Measurements from ENCODE around the gene DCC. TPM values are rescaled to one million over a fixed set of nuclear protein-coding genes. Genes with fewer than 3 reads are reported as not detected.

DCC gene
- total and polyA plus RNA-seq, 9 of the 15 experiments (the other 6 are each of a cell fraction or from before 2014, with no cell fraction given): not detected

DNA sequence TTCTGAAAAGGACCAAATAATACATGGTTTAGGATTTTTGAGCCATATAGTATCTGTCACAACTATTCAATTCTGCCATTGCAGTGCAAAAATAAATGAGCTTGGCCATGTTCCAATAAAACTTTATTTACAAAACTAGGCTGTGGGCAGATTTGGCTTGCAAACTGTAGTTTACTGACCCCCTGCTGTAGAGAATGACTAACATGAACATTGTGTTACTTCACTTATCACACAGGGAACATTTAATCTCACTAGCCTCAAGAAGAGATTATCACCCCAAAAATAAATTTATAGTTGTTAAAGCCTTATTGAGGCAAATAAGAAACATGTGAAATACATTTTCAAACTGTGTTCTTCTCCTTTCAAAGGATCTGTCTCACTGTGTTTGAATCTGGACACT, 1118.3 kb downstream of the DCC start:
- H3K4me1 ChIP-seq (replicated peaks in 1 of 2; ENCODE audit: control insufficient read depth in 2 of 2, insufficient read depth in 2 of 2, low read length in 2 of 2): no peaks in the 10 kb centered on the region

More for the DNA sequence above, 1118.3 kb downstream of the DCC start:
- Histone ChIP-seq H3K9me1 (ENCODE audit: control insufficient read depth, insufficient read depth, low read length) (no peaks in the 10 kb centered on the region), H3K4me2 (ENCODE audit: insufficient read depth, low read length) (no peak overlapping the region), H3K9me3 (replicated peaks; ENCODE audit: control insufficient read depth, insufficient read depth, low read depth, low read length) (no peaks in the 10 kb centered on the region), H4K20me1 (replicated peaks; ENCODE audit: control insufficient read depth, insufficient read depth, low read length) (no peaks in the 10 kb centered on the region), H3K36me3 (ENCODE audit: control insufficient read depth, insufficient read depth, low read length) (no peaks in the 10 kb centered on the region), H2AFZ (ENCODE audit: low read depth, low read length) (no peak overlapping the region), H3K27me3 (ENCODE audit: control insufficient read depth in 2 of 2, insufficient read depth in 2 of 2, low read length in 2 of 2) (no peaks in the 10 kb centered on the region), H3K27ac (ENCODE audit: extremely low read depth, low read depth, low read length) (no peak overlapping the region), H3K4me3 (no peak overlapping the region), H3K9ac (ENCODE audit: insufficient read depth in 1 of 2, low read depth in 2 of 2, low read length in 2 of 2) (no peak overlapping the region), H3K79me2 (ENCODE audit: control insufficient read depth, insufficient read depth, low read length) (no peaks in the 10 kb centered on the region)
- no peak for TF ChIP-seq HNRNPK (IDR thresholded peaks at IDR 0.05; ENCODE audit: low read depth, low read length, poor library complexity, severe bottlenecking)
- no peak for TF ChIP-seq CHD4 (IDR thresholded peaks at IDR 0.05; ENCODE audit: insufficient read depth, insufficient replicate concordance, low read depth, low read length, poor library complexity, severe bottlenecking)
- no peak for TF ChIP-seq SAP30 (IDR thresholded peaks at IDR 0.05; ENCODE audit: borderline replicate concordance, insufficient read depth, low read depth, low read length, poor library complexity, severe bottlenecking)
- TF ChIP-seq JUNB (CRISPR knock-in tag; conservative IDR thresholded peaks at IDR 0.05): no peak
- TF ChIP-seq ZNF76 (CRISPR knock-in tag; IDR thresholded peaks at IDR 0.05; ENCODE audit: borderline replicate concordance): no peak
- TF ChIP-seq TCF3 (CRISPR knock-in tag; IDR thresholded peaks at IDR 0.05): no peak
- TF ChIP-seq, protein P1, sequence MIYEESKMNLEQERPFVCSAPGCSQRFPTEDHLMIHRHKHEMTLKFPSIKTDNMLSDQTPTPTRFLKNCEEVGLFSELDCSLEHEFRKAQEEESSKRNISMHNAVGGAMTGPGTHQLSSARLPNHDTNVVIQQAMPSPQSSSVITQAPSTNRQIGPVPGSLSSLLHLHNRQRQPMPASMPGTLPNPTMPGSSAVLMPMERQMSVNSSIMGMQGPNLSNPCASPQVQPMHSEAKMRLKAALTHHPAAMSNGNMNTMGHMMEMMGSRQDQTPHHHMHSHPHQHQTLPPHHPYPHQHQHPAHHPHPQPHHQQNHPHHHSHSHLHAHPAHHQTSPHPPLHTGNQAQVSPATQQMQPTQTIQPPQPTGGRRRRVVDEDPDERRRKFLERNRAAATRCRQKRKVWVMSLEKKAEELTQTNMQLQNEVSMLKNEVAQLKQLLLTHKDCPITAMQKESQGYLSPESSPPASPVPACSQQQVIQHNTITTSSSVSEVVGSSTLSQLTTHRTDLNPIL (CRISPR knock-in tag; IDR thresholded peaks at IDR 0.05): no peak
- TF ChIP-seq, protein P2, sequence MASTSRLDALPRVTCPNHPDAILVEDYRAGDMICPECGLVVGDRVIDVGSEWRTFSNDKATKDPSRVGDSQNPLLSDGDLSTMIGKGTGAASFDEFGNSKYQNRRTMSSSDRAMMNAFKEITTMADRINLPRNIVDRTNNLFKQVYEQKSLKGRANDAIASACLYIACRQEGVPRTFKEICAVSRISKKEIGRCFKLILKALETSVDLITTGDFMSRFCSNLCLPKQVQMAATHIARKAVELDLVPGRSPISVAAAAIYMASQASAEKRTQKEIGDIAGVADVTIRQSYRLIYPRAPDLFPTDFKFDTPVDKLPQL (IDR thresholded peaks at IDR 0.05; ENCODE audit: extremely low read depth, insufficient read length): no peak
- TF ChIP-seq, protein P3, sequence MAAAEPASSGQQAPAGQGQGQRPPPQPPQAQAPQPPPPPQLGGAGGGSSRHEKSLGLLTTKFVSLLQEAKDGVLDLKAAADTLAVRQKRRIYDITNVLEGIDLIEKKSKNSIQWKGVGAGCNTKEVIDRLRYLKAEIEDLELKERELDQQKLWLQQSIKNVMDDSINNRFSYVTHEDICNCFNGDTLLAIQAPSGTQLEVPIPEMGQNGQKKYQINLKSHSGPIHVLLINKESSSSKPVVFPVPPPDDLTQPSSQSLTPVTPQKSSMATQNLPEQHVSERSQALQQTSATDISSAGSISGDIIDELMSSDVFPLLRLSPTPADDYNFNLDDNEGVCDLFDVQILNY (CRISPR knock-in tag; IDR thresholded peaks at IDR 0.05): no peak
- TF ChIP-seq NUFIP1 (IDR thresholded peaks at IDR 0.05; ENCODE audit: partially characterized antibody): no peak
- TF ChIP-seq MED1 (CRISPR knock-in tag; IDR thresholded peaks at IDR 0.05; ENCODE audit: borderline replicate concordance): no peak
- TF ChIP-seq ETV1 (tag; conservative IDR thresholded peaks at IDR 0.05; ENCODE audit: low read depth): no peak
- TF ChIP-seq ZKSCAN8 (CRISPR knock-in tag; IDR thresholded peaks at IDR 0.05): no peak
- no peak for TF ChIP-seq NCOA4 (IDR thresholded peaks at IDR 0.05; ENCODE audit: partially characterized antibody)
- TF ChIP-seq ARHGAP35 (IDR thresholded peaks at IDR 0.05; ENCODE audit: partially characterized antibody): no peak
- no peak for ATAC-seq
- ChIA-PET CTCF (ENCODE audit: low intra/inter-chr PET ratio) (no interaction called here), POLR2A (no interaction called here)
- intact Hi-C loops (cut with micrococcal nuclease): no loop called here
- BruUV-seq (replicated peaks): no TSS peak
- FAIRE-seq: no peak
- no peak for DNase-seq (ENCODE audit: extremely low read depth in 1 of 4, low spot score in 3 of 4)
- in situ Hi-C loops (cut with MboI): no loop called here

Measured in K562 (cell line).